Measurements from ENCODE around the gene KRI1.
"Not testable (repeated sequence)": the region's sequence is repeated elsewhere in the genome, so short reads cannot be mapped to it uniquely, and the experiment has no call there.

The KRI1 gene

GRCh38 chr19:10546817-10547216, 19.0 kb downstream of the KRI1 start:
- no peaks in the 10 kb centered on the region for H3K9me3 ChIP-seq
- no peaks in the 10 kb centered on the region for H3K27me3 ChIP-seq
- no peak for TF ChIP-seq CTCF (IDR thresholded peaks at IDR 0.05; ENCODE audit: low read depth, low read length)
- H3K36me3 ChIP-seq = peaks cover 37% of the 10 kb centered on the region
- H3K4me1 ChIP-seq = no peaks in the 10 kb centered on the region
- no peak for DNase-seq
- no peak overlapping the region for H3K4me3 ChIP-seq (ENCODE audit: low read depth, low read length)

GRCh38 chr19:10544753-10545251, 21.0 kb downstream of the KRI1 start:
- Histone ChIP-seq H3K4me3 (ENCODE audit: low read depth, low read length) (peak overlapping the region; percentile 81), H3K27me3 (peaks cover 5% of the 10 kb centered on the region; the same call in 1 of the 2 replicates), H3K9me3 (no peaks in the 10 kb centered on the region), H3K36me3 (peaks cover 23% of the 10 kb centered on the region), H3K4me1 (no peaks in the 10 kb centered on the region)
- TF ChIP-seq CTCF (IDR thresholded peaks at IDR 0.05; ENCODE audit: low read depth, low read length) = no peak
- no peak for DNase-seq

- H3K9me3 ChIP-seq = no peaks in the 10 kb centered on the region
- peaks cover 5% of the 10 kb centered on the region for H3K27me3 ChIP-seq
- H3K4me3 ChIP-seq (ENCODE audit: low read depth, low read length) = peak overlapping the region; percentile 81
- H3K4me1 ChIP-seq = no peaks in the 10 kb centered on the region
- TF ChIP-seq CTCF (IDR thresholded peaks at IDR 0.05; ENCODE audit: low read depth, low read length) = no peak
- DNase-seq = peak; percentile 36
- H3K36me3 ChIP-seq = peaks cover 19% of the 10 kb centered on the region
These were observed 21.5 kb downstream of the KRI1 start for GRCh38 chr19:10544242-10544752.

GRCh38 chr19:10543420-10544241, 22.2 kb downstream of the KRI1 start, which contains the start of gene ATG4D:
Gene ATG4D, plus strand, starts transcription at chr19:10543904. Its CDS starts 187 bp downstream, at chr19:10544091.
- Histone ChIP-seq H3K36me3 (peaks cover 14% of the 10 kb centered on the region), H3K4me3 (ENCODE audit: low read depth, low read length) (peak within 1 kb of the TSS; percentile 81), H3K27me3 (peaks cover 12% of the 10 kb centered on the region), H3K9me3 (no peaks in the 10 kb centered on the region), H3K4me1 (no peaks in the 10 kb centered on the region)
- no peak for TF ChIP-seq CTCF (IDR thresholded peaks at IDR 0.05; ENCODE audit: low read depth, low read length)
- DNase-seq = peak; percentile 87

- Histone ChIP-seq H3K36me3 (peaks cover 9% of the 10 kb centered on the region), H3K4me3 (ENCODE audit: low read depth, low read length) (peak overlapping the region; percentile 81), H3K4me1 (no peaks in the 10 kb centered on the region), H3K9me3 (no peaks in the 10 kb centered on the region), H3K27me3 (peaks cover 17% of the 10 kb centered on the region)
- no peak for DNase-seq
- no peak for TF ChIP-seq CTCF (IDR thresholded peaks at IDR 0.05; ENCODE audit: low read depth, low read length)
These were observed 22.8 kb downstream of the KRI1 start for GRCh38 chr19:10543059-10543419.

- H3K4me1 ChIP-seq; H3K4me3 ChIP-seq (ENCODE audit: low read depth, low read length); H3K36me3 ChIP-seq; DNase-seq; H3K9me3 ChIP-seq: not testable (repeated sequence)
- peaks cover 41% of the 10 kb centered on the region for H3K27me3 ChIP-seq
These were observed 26.8 kb downstream of the KRI1 start for GRCh38 chr19:10539016-10539415.
